CD4-positive, alpha-beta memory T cell (primary cell): Measurements from ENCODE around the gene RBM44. TPM values are rescaled to one million over a fixed set of nuclear protein-coding genes. Genes with fewer than 3 reads are reported as not detected.
A peak's percentile ranks its signal among the peaks of the same experiment; 100 is the strongest.

Source experiments
- CTCF ChIA-PET: fragments of 350-600 bp; sonication (Branson Sonifier 250); formaldehyde crosslinking; loops from one replicate; lab custom pipeline; 2021; ENCODE audit warnings: inconsistent platforms; ENCODE audit not compliant: partially characterized antibody; lab: Charles Lee
- POLR2A ChIA-PET: fragments of 350-600 bp; sonication (Branson Sonifier 250); formaldehyde crosslinking; loops from one replicate; lab custom pipeline; 2021; ENCODE audit not compliant: partially characterized antibody; lab: Charles Lee
- DNase-seq, 5 donors: peaks; one replicate each; pipeline versions ENCODE4 v3.0.0 to v3.0.0-alpha.2; 2020 to 2022; ENCODE audit warnings: mixed read lengths in 1 of 5
- H3K27ac ChIP-seq: one replicate; pipeline ENCODE4 v1.7.0; 2013; ENCODE audit warnings: low read depth, low read length
- H3K27me3 ChIP-seq: 2 replicates; pipeline ENCODE4 v1.7.0; 2013; ENCODE audit warnings: mild to moderate bottlenecking, low read length, moderate library complexity; ENCODE audit not compliant: insufficient read depth
- H3K36me3 ChIP-seq: 2 replicates; pipeline ENCODE4 v1.7.0; 2013; ENCODE audit warnings: mild to moderate bottlenecking, low read length, moderate library complexity; ENCODE audit not compliant: insufficient read depth
- H3K4me1 ChIP-seq: 2 replicates; pipeline ENCODE4 v1.7.0; 2013; ENCODE audit warnings: mild to moderate bottlenecking, low read length, moderate library complexity; ENCODE audit not compliant: insufficient read depth
- H3K4me3 ChIP-seq, 2 donors: one replicate each; pipeline ENCODE4 v1.7.0; 2013; ENCODE audit warnings: low read length in 2 of 2, mild to moderate bottlenecking in 1 of 2
- H3K9me3 ChIP-seq, 2 donors: one replicate each; pipeline ENCODE4 v1.7.0; 2013; ENCODE audit warnings: low read length in 2 of 2, control low read depth in 1 of 2; ENCODE audit not compliant: control insufficient read depth in 1 of 2
- H3K27ac Mint-ChIP-seq, 7 donors: one replicate each; pipeline ENCODE4 v1.8.0; 2020 to 2021; ENCODE audit warnings: mixed read lengths in 7 of 7, mild to moderate bottlenecking in 6 of 7, inconsistent platforms in 3 of 7, moderate library complexity in 3 of 7
- H3K27me3 Mint-ChIP-seq, 2 donors: one replicate each; pipeline ENCODE4 v1.8.0; 2020 to 2021; ENCODE audit warnings: mixed read lengths in 2 of 2
- H3K36me3 Mint-ChIP-seq, 2 donors: one replicate each; pipeline ENCODE4 v1.8.0; 2020 to 2021; ENCODE audit warnings: mixed read lengths in 2 of 2, inconsistent platforms in 1 of 2, mild to moderate bottlenecking in 1 of 2
- H3K4me1 Mint-ChIP-seq, 4 donors: one replicate each; pipeline ENCODE4 v1.8.0; 2020 to 2021; ENCODE audit warnings: mixed read lengths in 4 of 4, mild to moderate bottlenecking in 1 of 4
- H3K4me3 Mint-ChIP-seq, 8 donors: one replicate each; pipeline ENCODE4 v1.8.0; 2020 to 2021; ENCODE audit warnings: mixed read lengths in 8 of 8, mild to moderate bottlenecking in 7 of 8, moderate library complexity in 6 of 8, inconsistent platforms in 3 of 8
- H3K9me3 Mint-ChIP-seq, 8 donors: one replicate each; pipeline ENCODE4 v1.8.0; 2020 to 2021; ENCODE audit warnings: mixed read lengths in 8 of 8, mild to moderate bottlenecking in 5 of 8, inconsistent platforms in 3 of 8, moderate library complexity in 1 of 8
- intact Hi-C: fragments of 100-400 bp; cut with micrococcal nuclease; formaldehyde crosslinking; loops from one replicate; pipeline ENCODE4 v1.15.1; 2023
- polyA plus RNA-seq, 2 donors: library from polyadenylated mRNA; unstranded; fragments of 300-500 nt; fragmentation: Illumina TruSeq; gene quantifications; one replicate each; pipeline ENCODE4 v1.2.3, GENCODE V29; 2021
- total RNA-seq, 2 experiments: library from RNA; stranded (reverse); gene quantifications; one replicate each; pipeline ENCODE4 v1.2.3, GENCODE V29; 2021

The RBM44 gene
- total and polyA plus RNA-seq, 4 experiments from 2014 or later, result 0.17 to 1.1 (median 0.47) TPM

DNA sequence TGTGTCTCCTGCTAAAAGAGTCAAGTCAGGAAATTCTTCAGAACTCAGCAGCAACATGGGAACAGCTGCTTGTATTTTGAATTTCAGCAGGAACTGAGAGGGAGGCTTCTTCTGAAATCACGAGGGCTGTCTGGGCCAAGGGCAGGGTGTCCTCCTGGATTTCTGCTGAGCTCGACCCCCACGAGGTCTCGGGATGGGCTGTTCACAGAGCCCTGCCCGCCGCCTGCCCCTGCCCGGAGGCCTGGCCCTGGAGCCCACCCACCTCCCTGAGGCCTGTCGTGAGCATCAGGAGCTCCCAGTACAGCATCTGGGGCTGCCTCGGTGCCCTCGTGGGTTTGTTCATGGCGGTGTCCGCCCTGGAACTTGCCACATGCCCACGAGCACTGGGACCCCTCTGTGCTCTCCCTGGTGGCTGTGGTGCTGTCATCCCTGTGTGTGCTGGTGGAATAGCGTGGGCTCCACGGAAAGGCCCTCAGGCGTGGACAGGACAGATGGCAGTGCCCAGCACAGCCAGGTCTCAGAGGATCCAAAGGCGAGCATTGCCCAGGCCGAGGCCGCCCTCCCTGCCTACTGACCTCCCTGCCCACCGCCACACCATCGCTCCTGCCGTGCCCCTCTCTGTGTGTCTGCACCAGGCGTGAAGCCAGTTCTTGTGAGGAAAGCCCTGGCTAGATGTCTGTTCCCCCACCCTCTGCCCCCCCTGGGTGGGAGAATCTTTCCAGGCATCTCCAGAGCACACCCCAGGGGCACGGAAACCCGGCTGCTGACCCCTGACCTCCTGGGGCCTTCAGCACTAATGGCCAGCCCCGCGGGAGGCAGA lies 86.7 kb downstream of the RBM44 start:
- CTCF ChIA-PET, result no interaction called here
- H3K27ac ChIP-seq, result no peak overlapping the region

DNA sequence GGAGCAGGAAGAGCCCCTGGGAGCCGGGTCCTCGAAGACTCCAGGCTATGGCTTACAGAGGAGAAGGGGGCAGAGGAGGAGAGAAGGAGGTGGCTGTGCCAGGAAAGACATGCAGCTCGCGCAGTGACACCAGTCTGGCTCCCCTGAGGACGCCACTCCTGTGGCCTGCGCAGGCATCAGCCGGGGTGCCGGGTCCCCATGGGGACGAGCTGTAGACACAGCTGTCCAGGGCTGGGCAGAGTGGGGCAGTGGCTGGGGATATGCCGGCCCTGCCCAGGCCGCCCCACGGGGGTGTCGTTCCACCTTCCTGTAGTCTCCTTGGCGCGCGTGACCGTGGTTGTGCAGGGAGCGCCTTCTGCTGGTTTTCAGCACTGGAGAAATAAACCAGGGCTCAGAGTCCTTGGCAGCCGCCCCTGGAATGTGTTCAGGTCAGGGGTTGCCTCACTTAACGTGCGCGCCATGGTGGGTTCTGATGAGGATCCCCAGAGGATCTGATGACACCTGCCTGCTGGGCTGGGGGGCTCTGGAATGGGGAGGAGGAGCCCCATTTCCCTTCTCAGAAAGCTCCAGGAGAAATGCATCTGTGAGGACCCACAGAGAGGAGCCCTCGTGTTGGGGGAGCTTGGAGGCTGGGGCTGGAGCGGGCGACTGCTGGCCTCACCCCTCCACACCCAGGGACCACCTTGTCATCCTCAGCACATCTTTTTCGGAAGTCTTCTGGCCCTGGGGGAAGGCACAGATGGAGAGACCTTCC lies 87.5 kb downstream of the RBM44 start:
- CTCF ChIA-PET, result no interaction called here
- no peaks in the 10 kb centered on the region for H3K27me3 Mint-ChIP-seq
- Histone ChIP-seq H3K36me3 (no peaks in the 10 kb centered on the region), H3K9me3 (no peaks in the 10 kb centered on the region), H3K4me3 (no peak overlapping the region), H3K27ac (no peak overlapping the region), H3K27me3 (no peaks in the 10 kb centered on the region), H3K4me1 (no peaks in the 10 kb centered on the region)
- peaks cover 0 to 9% (median 1%) of the 10 kb centered on the region in 4 donors for H3K4me1 Mint-ChIP-seq
- no peak overlapping the region for H3K27ac Mint-ChIP-seq
- H3K9me3 Mint-ChIP-seq, result no peaks in the 10 kb centered on the region
- no peak overlapping the region for H3K4me3 Mint-ChIP-seq
- POLR2A ChIA-PET, result no interaction called here
- no peak for DNase-seq
- H3K36me3 Mint-ChIP-seq, result no peaks in the 10 kb centered on the region
- intact Hi-C loops, result no loop called here

More for the DNA sequence above, 86.7 kb downstream of the RBM44 start:
- Mint-ChIP-seq H3K27ac (no peak overlapping the region), H3K9me3 (no peaks in the 10 kb centered on the region), H3K36me3 (no peaks in the 10 kb centered on the region), H3K4me3 (no peak overlapping the region), H3K27me3 (no peaks in the 10 kb centered on the region), H3K4me1 (peaks cover 0 to 3% (median 0%) of the 10 kb centered on the region in 4 donors)
- DNase-seq, result no peak
- H3K4me1 ChIP-seq, result no peaks in the 10 kb centered on the region
- no peaks in the 10 kb centered on the region for H3K36me3 ChIP-seq
- POLR2A ChIA-PET, result no interaction called here
- H3K27me3 ChIP-seq, result no peaks in the 10 kb centered on the region
- intact Hi-C loops, result no loop called here
- no peaks in the 10 kb centered on the region for H3K9me3 ChIP-seq
- no peak overlapping the region for H3K4me3 ChIP-seq

DNA sequence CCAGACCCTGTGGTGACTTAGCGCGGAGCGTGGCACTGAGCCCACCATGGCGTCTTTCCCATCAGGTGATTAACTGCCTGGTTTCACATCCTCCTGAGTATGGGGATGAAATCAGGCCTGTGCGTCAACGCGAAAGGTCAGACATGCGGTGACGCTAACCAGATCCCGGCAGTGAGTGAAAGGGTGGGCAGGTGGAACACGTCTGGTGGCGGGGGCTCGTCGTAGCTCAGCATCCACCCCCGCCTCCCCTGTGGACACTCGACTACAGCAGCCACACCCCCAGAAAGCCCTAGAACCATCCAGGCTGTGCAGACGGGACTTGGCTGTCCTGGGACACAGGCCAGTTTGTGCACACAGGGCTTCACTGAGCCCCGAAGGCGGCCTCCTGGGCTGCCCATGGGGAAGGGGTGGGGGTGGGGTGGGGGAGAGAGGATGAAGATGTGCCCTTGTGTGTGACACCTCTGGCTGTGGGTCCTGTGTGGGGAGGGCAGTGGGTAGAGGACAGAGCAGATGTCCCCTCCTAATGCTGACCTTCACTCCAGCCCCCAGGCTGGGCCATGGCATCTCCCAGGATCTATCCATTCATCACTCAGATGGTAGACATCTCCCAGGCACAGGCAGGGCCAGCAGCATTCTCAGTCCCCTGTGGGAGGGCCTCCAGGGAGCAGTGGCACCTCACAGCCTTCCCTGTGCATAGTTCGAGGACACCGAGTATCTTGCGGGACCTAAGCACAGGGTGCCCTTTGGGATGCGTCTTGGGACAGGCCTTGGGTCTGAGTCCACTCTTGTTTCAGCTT lies 88.3 kb downstream of the RBM44 start:
- Histone ChIP-seq H3K27me3 (no peaks in the 10 kb centered on the region), H3K4me3 (no peak overlapping the region), H3K4me1 (no peaks in the 10 kb centered on the region), H3K9me3 (no peaks in the 10 kb centered on the region), H3K27ac (no peak overlapping the region), H3K36me3 (no peaks in the 10 kb centered on the region)
- DNase-seq, result no peak
- H3K27ac Mint-ChIP-seq, result no peak overlapping the region
- CTCF ChIA-PET, result no interaction called here
- H3K4me1 Mint-ChIP-seq, result peaks cover 0 to 6% (median 2%) of the 10 kb centered on the region in 4 donors
- H3K9me3 Mint-ChIP-seq, result no peaks in the 10 kb centered on the region
- no peak overlapping the region for H3K4me3 Mint-ChIP-seq
- intact Hi-C loops, result no loop called here
- POLR2A ChIA-PET, result no interaction called here
- H3K27me3 Mint-ChIP-seq, result no peaks in the 10 kb centered on the region
- H3K36me3 Mint-ChIP-seq, result no peaks in the 10 kb centered on the region

DNA sequence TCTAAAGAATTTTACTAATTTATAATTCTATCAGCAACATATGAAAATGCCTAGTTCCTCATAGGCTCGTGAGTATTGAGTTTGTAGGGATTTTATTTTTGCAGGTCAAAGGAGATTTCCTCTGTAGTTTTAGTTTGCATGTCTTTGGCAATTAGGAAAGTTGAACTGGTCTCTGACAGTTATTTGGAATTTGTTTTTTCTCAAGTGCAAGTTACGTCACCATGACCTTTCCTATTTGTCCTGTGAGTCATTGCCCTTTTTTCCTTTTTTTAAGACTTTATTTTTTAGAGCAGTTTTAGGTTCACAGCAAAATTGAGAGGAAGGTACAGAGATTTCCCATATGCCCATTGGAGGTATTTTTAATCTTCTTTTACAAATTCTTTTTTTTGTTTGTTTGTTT lies 89.8 kb downstream of the RBM44 start:
- no peaks in the 10 kb centered on the region for H3K9me3 ChIP-seq
- POLR2A ChIA-PET, result no interaction called here
- no peak overlapping the region for H3K27ac ChIP-seq
- H3K4me3 ChIP-seq, result no peak overlapping the region
- H3K36me3 ChIP-seq, result no peaks in the 10 kb centered on the region
- no peaks in the 10 kb centered on the region for H3K27me3 ChIP-seq
- Mint-ChIP-seq H3K9me3 (no peaks in the 10 kb centered on the region), H3K4me1 (peaks cover 6 to 17% (median 13%) of the 10 kb centered on the region in 4 donors), H3K27ac (peak overlapping the region in 2 of 7 donors; percentile 36 to 41), H3K4me3 (no peak overlapping the region), H3K27me3 (no peaks in the 10 kb centered on the region), H3K36me3 (no peaks in the 10 kb centered on the region)
- H3K4me1 ChIP-seq, result peaks cover 7% of the 10 kb centered on the region
- intact Hi-C loops, result no loop called here
- CTCF ChIA-PET, result no interaction called here
- DNase-seq, result no peak

DNA sequence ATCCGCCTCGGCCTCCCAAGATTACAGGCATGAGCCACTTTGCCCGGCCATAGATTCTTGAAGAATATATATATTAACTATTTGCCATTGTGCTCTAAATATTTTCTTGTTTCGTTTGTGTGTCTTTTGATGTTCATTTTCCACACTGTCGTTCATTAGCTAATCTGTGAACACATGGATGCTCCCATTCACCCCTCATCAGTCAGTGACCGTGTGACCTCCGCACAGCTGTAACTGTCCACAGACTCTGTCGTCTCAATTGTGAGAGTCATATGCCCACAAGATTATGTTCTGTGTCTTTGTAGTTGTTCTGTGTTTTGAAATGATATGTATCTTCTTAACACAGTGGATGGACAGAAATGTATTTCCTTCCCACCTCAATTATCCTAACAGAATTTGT lies 90.4 kb downstream of the RBM44 start:
- ChIA-PET CTCF (interaction anchor here (0.9 kb wide), 1 partner anchor 34 kb away, joined by 3 read pairs; no protein-coding TSS in a partner anchor), POLR2A (no interaction called here)
- Mint-ChIP-seq H3K4me1 (peaks cover 8 to 19% (median 14%) of the 10 kb centered on the region in 4 donors), H3K36me3 (no peaks in the 10 kb centered on the region), H3K9me3 (no peaks in the 10 kb centered on the region), H3K4me3 (no peak overlapping the region), H3K27me3 (no peaks in the 10 kb centered on the region), H3K27ac (peak overlapping the region in 2 of 7 donors; percentile 15 to 19)
- no peaks in the 10 kb centered on the region for H3K36me3 ChIP-seq
- no peaks in the 10 kb centered on the region for H3K9me3 ChIP-seq
- intact Hi-C loops, result no loop called here
- no peak for DNase-seq
- no peak overlapping the region for H3K27ac ChIP-seq
- no peaks in the 10 kb centered on the region for H3K27me3 ChIP-seq
- no peak overlapping the region for H3K4me3 ChIP-seq
- peaks cover 7% of the 10 kb centered on the region for H3K4me1 ChIP-seq

DNA sequence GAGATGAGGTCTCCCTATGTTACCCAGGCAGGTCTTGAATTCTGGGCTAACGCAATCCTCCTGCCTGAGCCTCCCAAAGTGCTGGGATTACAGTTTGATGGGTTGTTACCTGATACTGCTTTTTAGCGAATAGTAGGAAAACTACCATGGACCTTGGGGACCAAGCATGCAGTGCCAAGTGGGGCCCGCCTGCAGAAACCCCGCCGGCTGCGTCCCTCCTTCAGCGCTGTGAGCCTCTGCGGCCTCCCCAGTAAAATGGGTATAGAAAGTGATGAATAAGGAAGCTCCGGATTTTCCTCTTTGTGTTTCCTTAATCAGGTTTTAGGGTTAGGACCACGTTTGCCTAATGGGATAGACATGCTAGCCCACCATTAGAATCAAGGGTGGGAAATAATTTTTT lies 91.2 kb downstream of the RBM44 start:
- intact Hi-C loops, result no loop called here
- H3K27me3 Mint-ChIP-seq, result no peaks in the 10 kb centered on the region
- CTCF ChIA-PET, result interaction anchor here (0.9 to 1.0 kb wide), 2 partner anchors 10 to 33 kb away, joined by 3 read pairs; no protein-coding TSS in a partner anchor
- H3K36me3 ChIP-seq, result no peaks in the 10 kb centered on the region
- H3K27me3 ChIP-seq, result no peaks in the 10 kb centered on the region
- H3K4me1 Mint-ChIP-seq, result peaks cover 8 to 19% (median 14%) of the 10 kb centered on the region in 4 donors
- POLR2A ChIA-PET, result no interaction called here
- no peak overlapping the region for H3K4me3 Mint-ChIP-seq
- H3K27ac Mint-ChIP-seq, result no peak overlapping the region
- peaks cover 7% of the 10 kb centered on the region for H3K4me1 ChIP-seq
- no peak overlapping the region for H3K4me3 ChIP-seq
- no peak for DNase-seq
- H3K9me3 Mint-ChIP-seq, result no peaks in the 10 kb centered on the region
- H3K36me3 Mint-ChIP-seq, result no peaks in the 10 kb centered on the region
- no peak overlapping the region for H3K27ac ChIP-seq
- no peaks in the 10 kb centered on the region for H3K9me3 ChIP-seq
